Karpas-422 (cell line): ENCODE results near the gene MBD5. TPM values are rescaled to one million over a fixed set of nuclear protein-coding genes. Genes with fewer than 3 reads are reported as not detected.

Source experiments
- DNase-seq: peaks from one replicate; pipeline ENCODE4 v3.0.0-alpha.2; 2015
- H2AFZ ChIP-seq: fragments of 200-600 bp; sonication (generic); 2 replicates; pipeline ENCODE4 v1.6.1; 2014; ENCODE audit warnings: antibody characterized with exemption, low read length, mixed read lengths
- H3K27ac ChIP-seq: fragments of 200-600 bp; sonication (generic); 2 replicates; pipeline ENCODE4 v1.5.1; 2014; ENCODE audit warnings: mild to moderate bottlenecking, low read length, moderate library complexity
- H3K27me3 ChIP-seq: fragments of 200-600 bp; sonication (generic); 2 replicates; pipeline ENCODE4 v1.6.1; 2014; ENCODE audit warnings: low read length, mixed read lengths
- H3K36me3 ChIP-seq: fragments of 200-600 bp; sonication (generic); 2 replicates; pipeline ENCODE4 v1.6.1; 2014; ENCODE audit warnings: low read length, mixed read lengths; ENCODE audit not compliant: insufficient read depth
- H3K4me1 ChIP-seq: fragments of 200-600 bp; sonication (generic); 2 replicates; pipeline ENCODE4 v1.6.1; 2014; ENCODE audit warnings: mild to moderate bottlenecking, low read length, mixed read lengths
- H3K4me2 ChIP-seq: fragments of 200-600 bp; sonication (generic); 2 replicates; pipeline ENCODE4 v1.6.1; 2014; ENCODE audit warnings: low read length, low read depth, mild to moderate bottlenecking; ENCODE audit not compliant: poor library complexity, severe bottlenecking
- H3K4me3 ChIP-seq: fragments of 200-600 bp; sonication (generic); 2 replicates; pipeline ENCODE4 v1.5.1; 2014; ENCODE audit warnings: mild to moderate bottlenecking, antibody characterized with exemption, low read length, mixed read lengths
- H3K79me2 ChIP-seq: fragments of 200-600 bp; sonication (generic); 2 replicates; pipeline ENCODE4 v1.6.1; 2014; ENCODE audit warnings: mild to moderate bottlenecking, low read length, mixed read lengths
- H3K9ac ChIP-seq: fragments of 200-600 bp; sonication (generic); 2 replicates; pipeline ENCODE4 v1.6.0; 2014; ENCODE audit warnings: low read length
- H3K9me2 ChIP-seq: fragments of 200-600 bp; sonication (generic), shearing (Covaris generic); replicated peaks from 2 replicates; pipeline ENCODE4 v1.6.0; 2014; ENCODE audit warnings: mild to moderate bottlenecking, low read length, moderate library complexity; ENCODE audit not compliant: insufficient read depth
- H3K9me3 ChIP-seq: fragments of 300-700, 200-600 bp; sonication (generic); 2 replicates; pipeline ENCODE4 v1.6.1; 2014; ENCODE audit warnings: low read length, mixed read lengths
- H4K20me1 ChIP-seq: fragments of 200-600 bp; sonication (generic); 2 replicates; pipeline ENCODE4 v1.6.1; 2014; ENCODE audit warnings: mild to moderate bottlenecking, antibody characterized with exemption, low read length, low read depth; ENCODE audit not compliant: insufficient read depth
- total RNA-seq: library from RNA; depleted of rRNA; stranded (reverse); fragments of >200 nt; shearing (Covaris generic); gene quantifications from 2 replicates; pipeline ENCODE4 v1.2.3, GENCODE V29; 2014; ENCODE audit warnings: low replicate concordance

Gene MBD5
- total RNA-seq, 1 experiment from 2014 or later: 64.7 TPM

GRCh38 chr2:148218326-148219075, 197.6 kb downstream of the MBD5 start:
- Histone ChIP-seq H3K9me2 (no peaks in the 10 kb centered on the region), H3K9me3 (no peaks in the 10 kb centered on the region), H3K4me2 (no peak overlapping the region), H3K27ac (no peak overlapping the region), H3K36me3 (no peaks in the 10 kb centered on the region), H3K4me1 (no peaks in the 10 kb centered on the region), H3K79me2 (no peaks in the 10 kb centered on the region), H3K9ac (no peak overlapping the region), H3K27me3 (no peaks in the 10 kb centered on the region), H3K4me3 (no peak overlapping the region), H2AFZ (no peak overlapping the region), H4K20me1 (no peaks in the 10 kb centered on the region)
- DNase-seq: no peak

- Histone ChIP-seq H3K27me3 (no peaks in the 10 kb centered on the region), H3K27ac (no peak overlapping the region), H3K9ac (no peak overlapping the region), H3K4me2 (no peak overlapping the region), H3K9me3 (peaks cover 6% of the 10 kb centered on the region), H4K20me1 (no peaks in the 10 kb centered on the region), H3K9me2 (no peaks in the 10 kb centered on the region), H2AFZ (no peak overlapping the region), H3K4me3 (no peak overlapping the region), H3K79me2 (no peaks in the 10 kb centered on the region), H3K4me1 (no peaks in the 10 kb centered on the region), H3K36me3 (no peaks in the 10 kb centered on the region)
- no peak for DNase-seq
Observed at GRCh38 chr2:148221166-148221565, 200.3 kb downstream of the MBD5 start.

- no peak for DNase-seq
- Histone ChIP-seq H3K4me1 (no peaks in the 10 kb centered on the region), H3K27ac (no peak overlapping the region)
Observed at GRCh38 chr2:148221926-148222325, 201.0 kb downstream of the MBD5 start.

GRCh38 chr2:148231858-148232257, 211.0 kb downstream of the MBD5 start:
- Histone ChIP-seq H3K27me3 (no peaks in the 10 kb centered on the region), H3K4me2 (no peak overlapping the region), H3K9ac (no peak overlapping the region), H3K79me2 (no peaks in the 10 kb centered on the region), H4K20me1 (no peaks in the 10 kb centered on the region), H3K4me3 (no peak overlapping the region), H3K9me3 (peaks cover 6% of the 10 kb centered on the region; the same call in 1 of the 2 replicates), H3K27ac (no peak overlapping the region), H3K36me3 (peaks cover 4% of the 10 kb centered on the region; the same call in 1 of the 2 replicates), H2AFZ (no peak overlapping the region), H3K9me2 (no peaks in the 10 kb centered on the region), H3K4me1 (no peaks in the 10 kb centered on the region)
- DNase-seq: no peak

More at GRCh38 chr2:148221926-148222325, 201.0 kb downstream of the MBD5 start:
- no peak overlapping the region for H3K4me2 ChIP-seq
- H3K36me3 ChIP-seq: no peaks in the 10 kb centered on the region
- no peaks in the 10 kb centered on the region for H3K27me3 ChIP-seq
- no peaks in the 10 kb centered on the region for H4K20me1 ChIP-seq
- H3K79me2 ChIP-seq: no peaks in the 10 kb centered on the region
- H2AFZ ChIP-seq: no peak overlapping the region
- H3K4me3 ChIP-seq: no peak overlapping the region
- H3K9me2 ChIP-seq: no peaks in the 10 kb centered on the region
- H3K9ac ChIP-seq: no peak overlapping the region
- H3K9me3 ChIP-seq: peaks cover 6% of the 10 kb centered on the region

- H3K9ac ChIP-seq: no peak overlapping the region
- H3K36me3 ChIP-seq: peaks cover 4% of the 10 kb centered on the region; the same call in 1 of the 2 replicates
- no peaks in the 10 kb centered on the region for H3K4me1 ChIP-seq
- H2AFZ ChIP-seq: no peak overlapping the region
- H3K4me2 ChIP-seq: no peak overlapping the region
- no peak overlapping the region for H3K27ac ChIP-seq
- no peak for DNase-seq
- no peak overlapping the region for H3K4me3 ChIP-seq
- H4K20me1 ChIP-seq: no peaks in the 10 kb centered on the region
- H3K9me2 ChIP-seq: no peaks in the 10 kb centered on the region
- peaks cover 10% of the 10 kb centered on the region; the same call in 1 of the 2 replicates for H3K9me3 ChIP-seq
- no peaks in the 10 kb centered on the region for H3K27me3 ChIP-seq
- no peaks in the 10 kb centered on the region for H3K79me2 ChIP-seq
Observed at GRCh38 chr2:148234143-148234542, 213.3 kb downstream of the MBD5 start.

- DNase-seq: no peak
- Histone ChIP-seq H3K36me3 (no peaks in the 10 kb centered on the region), H4K20me1 (no peaks in the 10 kb centered on the region), H3K4me2 (no peak overlapping the region), H3K27ac (no peak overlapping the region), H3K27me3 (no peaks in the 10 kb centered on the region), H3K9me3 (peaks cover 9% of the 10 kb centered on the region; the same call in 1 of the 2 replicates), H3K9me2 (no peaks in the 10 kb centered on the region), H3K4me3 (no peak overlapping the region), H3K9ac (no peak overlapping the region), H2AFZ (no peak overlapping the region), H3K79me2 (0 out of 2 replicates have a peak, but pooled peaks cover 2% of the 10 kb centered on the region), H3K4me1 (no peaks in the 10 kb centered on the region)
Observed at GRCh38 chr2:148237911-148238310, 217.0 kb downstream of the MBD5 start.

- Histone ChIP-seq H3K9me2 (no peaks in the 10 kb centered on the region), H4K20me1 (no peaks in the 10 kb centered on the region), H3K36me3 (no peaks in the 10 kb centered on the region), H3K27ac (no peak overlapping the region), H3K4me1 (no peaks in the 10 kb centered on the region), H3K4me2 (no peak overlapping the region), H3K4me3 (no peak overlapping the region), H3K9me3 (peaks cover 9% of the 10 kb centered on the region; the same call in 1 of the 2 replicates), H2AFZ (no peak overlapping the region), H3K27me3 (no peaks in the 10 kb centered on the region), H3K9ac (no peak overlapping the region), H3K79me2 (0 out of 2 replicates have a peak, but pooled peaks cover 2% of the 10 kb centered on the region)
- DNase-seq: no peak
Observed at GRCh38 chr2:148238561-148238960, 217.7 kb downstream of the MBD5 start.

GRCh38 chr2:148240838-148241237, 219.9 kb downstream of the MBD5 start:
- 0 out of 2 replicates have a peak, but pooled peaks cover 2% of the 10 kb centered on the region for H3K79me2 ChIP-seq
- DNase-seq: no peak
- no peak overlapping the region for H3K4me2 ChIP-seq
- H4K20me1 ChIP-seq: no peaks in the 10 kb centered on the region
- no peak overlapping the region for H3K4me3 ChIP-seq
- H3K4me1 ChIP-seq: no peaks in the 10 kb centered on the region
- H3K27me3 ChIP-seq: no peaks in the 10 kb centered on the region
- no peak overlapping the region for H3K27ac ChIP-seq
- no peak overlapping the region for H3K9ac ChIP-seq
- H3K36me3 ChIP-seq: no peaks in the 10 kb centered on the region
- H3K9me3 ChIP-seq: peaks cover 9% of the 10 kb centered on the region; the same call in 1 of the 2 replicates
- H3K9me2 ChIP-seq: no peaks in the 10 kb centered on the region
- no peak overlapping the region for H2AFZ ChIP-seq
